Suprapubic skin (tissue), 4 donors: ENCODE data around the gene DDX31. TPM values are rescaled to one million over a fixed set of nuclear protein-coding genes. Genes with fewer than 3 reads are reported as not detected.
A peak's percentile ranks its signal among the peaks of the same experiment; 100 is the strongest.

Experiments used
- DNase-seq, 2 donors: peaks; one replicate each; pipeline ENCODE4 v3.0.0-alpha.2; 2019; ENCODE audit warnings: low spot score in 2 of 2
- H3K27ac ChIP-seq: fragments of 200-600 bp; sonication (generic); one replicate; pipeline ENCODE4 v1.5.1; 2019
- H3K27me3 ChIP-seq: fragments of 200-600 bp; sonication (generic); one replicate; pipeline ENCODE4 v1.5.1; 2019
- H3K36me3 ChIP-seq: fragments of 200-600 bp; sonication (generic); one replicate; pipeline ENCODE4 v1.5.1; 2019
- H3K4me1 ChIP-seq: fragments of 200-600 bp; sonication (generic); one replicate; pipeline ENCODE4 v1.5.1; 2019
- H3K4me3 ChIP-seq: fragments of 200-600 bp; sonication (generic); one replicate; pipeline ENCODE4 v1.5.1; 2019; ENCODE audit warnings: mild to moderate bottlenecking
- H3K9me3 ChIP-seq: fragments of 200-600 bp; sonication (generic); one replicate; pipeline ENCODE4 v1.5.1; 2019
- CTCF ChIP-seq, 2 donors: fragments of 200-600 bp in 1 of 2; fragments of 450-650 bp in 1 of 2; sonication (generic) in 1 of 2; IDR thresholded peaks; one replicate each; pipeline ENCODE4 v1.5.1; 2016 to 2019; ENCODE audit warnings: antibody characterized with exemption in 2 of 2, mild to moderate bottlenecking in 1 of 2, moderate library complexity in 1 of 2
- EP300 ChIP-seq: sonication (generic); formaldehyde crosslinking; IDR thresholded peaks from one replicate; pipeline ENCODE4 v1.6.1; 2017; ENCODE audit warnings: antibody characterized with exemption
- POLR2A ChIP-seq, 2 donors: fragments of 450-650 bp; IDR thresholded peaks; one replicate each; pipeline ENCODE4 v1.6.1; 2017; ENCODE audit warnings: antibody characterized with exemption in 2 of 2, mild to moderate bottlenecking in 2 of 2, moderate library complexity in 2 of 2
- POLR2AphosphoS5 ChIP-seq, 3 donors: sonication (generic); formaldehyde crosslinking; IDR thresholded peaks; one replicate each; pipeline ENCODE4 v1.6.1; 2017; ENCODE audit warnings: antibody characterized with exemption in 3 of 3
- WGBS: methylation state at CpG from one replicate; pipeline ENCODE4 v1.1.5; 2018; 5-methylcytosine and 5-hydroxymethylcytosine counted together
- total RNA-seq, 4 donors: library from RNA; depleted of rRNA; stranded (reverse); fragments of >200 nt; gene quantifications; one replicate each; pipeline ENCODE4 v1.1.0, GENCODE V29; 2016

Gene DDX31
- total RNA-seq, 4 donors from 2014 or later: 18.6 to 35.8 (median 20.5) TPM

GRCh38 chr9:132674485-132674884, 4.7 kb upstream of the DDX31 start:
- Histone ChIP-seq H3K9me3 (no peaks in the 10 kb centered on the region), H3K4me3 (no peak overlapping the region), H3K27ac (no peak overlapping the region), H3K27me3 (no peaks in the 10 kb centered on the region), H3K36me3 (peaks cover 17% of the 10 kb centered on the region), H3K4me1 (peaks cover 47% of the 10 kb centered on the region)
- 80% methylated on average over 4 of the region's 4 CpGs for WGBS
- DNase-seq: no peak
- TF ChIP-seq CTCF (IDR thresholded peaks at IDR 0.05): no peak
- no peak for TF ChIP-seq POLR2A (IDR thresholded peaks at IDR 0.05)
- TF ChIP-seq EP300: no peak

- no peaks in the 10 kb centered on the region for H3K27me3 ChIP-seq
- peaks cover 56% of the 10 kb centered on the region for H3K4me1 ChIP-seq
- no peak overlapping the region for H3K4me3 ChIP-seq
- 26% methylated on average over 6 of the region's 6 CpGs for WGBS
- no peak for TF ChIP-seq POLR2A (IDR thresholded peaks at IDR 0.05)
- TF ChIP-seq POLR2AphosphoS5 (IDR thresholded peaks at IDR 0.05): no peak
- no peak for TF ChIP-seq EP300
- TF ChIP-seq CTCF (IDR thresholded peaks at IDR 0.05): no peak
- no peaks in the 10 kb centered on the region for H3K9me3 ChIP-seq
- no peak for DNase-seq
- H3K27ac ChIP-seq: no peak overlapping the region
- peaks cover 6% of the 10 kb centered on the region for H3K36me3 ChIP-seq
These were observed 3.6 kb upstream of the DDX31 start for GRCh38 chr9:132673355-132673754.

GRCh38 chr9:132672413-132672690, 2.6 kb upstream of the DDX31 start:
- WGBS: 25% methylated on average over 5 of the region's 5 CpGs
- no peak overlapping the region for H3K4me3 ChIP-seq

GRCh38 chr9:132671620-132672412, 2.0 kb upstream of the DDX31 start:
- WGBS: 75% methylated on average over 6 of the region's 6 CpGs
- H3K9me3 ChIP-seq: no peaks in the 10 kb centered on the region
- H3K27ac ChIP-seq: peak overlapping the region; percentile 99
- DNase-seq: no peak
- no peaks in the 10 kb centered on the region for H3K27me3 ChIP-seq
- H3K36me3 ChIP-seq: no peaks in the 10 kb centered on the region
- H3K4me3 ChIP-seq: peak overlapping the region; percentile 85
- peaks cover 56% of the 10 kb centered on the region for H3K4me1 ChIP-seq
- no peak for TF ChIP-seq EP300
- TF ChIP-seq CTCF (IDR thresholded peaks at IDR 0.05): no peak
- TF ChIP-seq POLR2A (IDR thresholded peaks at IDR 0.05): no peak
- TF ChIP-seq POLR2AphosphoS5 (IDR thresholded peaks at IDR 0.05): no peak

More at GRCh38 chr9:132672413-132672690, 2.6 kb upstream of the DDX31 start:
- TF ChIP-seq EP300 (no peak), POLR2A (IDR thresholded peaks at IDR 0.05) (no peak), CTCF (IDR thresholded peaks at IDR 0.05) (no peak), POLR2AphosphoS5 (IDR thresholded peaks at IDR 0.05) (no peak)
- Histone ChIP-seq H3K9me3 (no peaks in the 10 kb centered on the region), H3K27me3 (no peaks in the 10 kb centered on the region), H3K27ac (peak overlapping the region; percentile 29), H3K36me3 (no peaks in the 10 kb centered on the region), H3K4me1 (peaks cover 56% of the 10 kb centered on the region)
- no peak for DNase-seq

- H3K4me3 ChIP-seq: peak within 1 kb of the TSS; percentile 85
- no peak for TF ChIP-seq POLR2A (IDR thresholded peaks at IDR 0.05)
- TF ChIP-seq CTCF (IDR thresholded peaks at IDR 0.05): no peak
- no peaks in the 10 kb centered on the region for H3K27me3 ChIP-seq
- DNase-seq: peak; percentile 68 to 93
- H3K4me1 ChIP-seq: peaks cover 56% of the 10 kb centered on the region
- H3K27ac ChIP-seq: peak within 1 kb of the TSS; percentile 99
- no peaks in the 10 kb centered on the region for H3K36me3 ChIP-seq
- WGBS: under 1% methylated on average over 23 of the region's 82 CpGs
- no peaks in the 10 kb centered on the region for H3K9me3 ChIP-seq
These were observed 941 bp upstream of the DDX31 start, which contains the start of gene GTF3C4 for GRCh38 chr9:132670457-132671391. Gene GTF3C4, plus strand, starts transcription at chr9:132670464. Its CDS starts 135 bp downstream, at chr9:132670599.
